Measurements from ENCODE around the gene TIAM2. TPM values are rescaled to one million over a fixed set of nuclear protein-coding genes. Genes with fewer than 3 reads are reported as not detected.

Gene TIAM2
- total and polyA plus RNA-seq, 12 donors: 4.0 to 24.7 (median 8.8) TPM

DNA sequence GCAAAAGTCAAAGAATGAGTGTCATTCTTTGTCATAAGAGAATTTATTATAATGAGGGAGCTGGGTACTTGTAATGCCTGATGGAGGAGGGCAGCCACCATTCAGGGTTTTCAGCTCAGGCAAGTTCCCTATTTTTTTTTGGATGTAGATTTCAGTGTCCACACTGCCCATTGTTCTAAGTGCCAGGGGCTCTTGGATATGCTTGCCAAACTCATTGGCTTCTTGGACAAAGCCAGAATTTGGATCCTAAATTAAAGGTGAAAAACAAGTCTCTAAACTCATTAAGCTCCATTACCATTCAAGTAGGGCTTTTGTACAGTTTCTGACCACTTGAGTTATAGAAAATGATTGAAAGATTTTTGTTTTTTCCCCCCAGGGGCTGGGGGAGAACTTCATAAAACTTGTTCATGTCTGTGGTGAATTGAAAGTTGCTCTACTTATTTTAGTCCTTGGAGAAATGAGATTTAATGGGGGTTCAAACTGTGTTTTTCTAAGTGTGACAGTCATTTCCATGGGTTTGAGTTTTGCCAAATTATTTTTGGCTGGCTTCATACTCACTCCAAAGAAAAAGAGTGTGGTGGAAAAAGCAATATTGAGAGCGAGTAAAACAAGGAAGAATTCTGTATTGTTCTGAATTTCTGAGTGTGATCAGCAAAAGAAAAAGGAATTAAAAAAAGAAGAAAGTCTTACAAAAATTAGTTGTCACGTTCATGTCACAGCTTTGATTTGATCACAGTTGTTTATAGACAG, 46.0 kb downstream of the TIAM2 start:
- Histone ChIP-seq H3K36me3 (replicated peaks in 1 of 2) (no peaks in the 10 kb centered on the region), H3K4me1 (replicated peaks in 1 of 2) (peaks cover 0 to 4% of the 10 kb centered on the region in 2 donors), H3K4me3 (no peak overlapping the region), H3K27me3 (no peaks in the 10 kb centered on the region), H3K27ac (no peak overlapping the region), H3K9me3 (replicated peaks in 1 of 3) (no peaks in the 10 kb centered on the region)
- DNase-seq: no peak
- intact Hi-C loops (cut with DNase I): no loop called here
- TF ChIP-seq CTCF (IDR thresholded peaks at IDR 0.05) (no peak), POLR2A (IDR thresholded peaks at IDR 0.05) (no peak)
- WGBS, 4 donors: 65 to 79% (median 74%) methylated on average over 2 of the region's 2 CpGs

DNA sequence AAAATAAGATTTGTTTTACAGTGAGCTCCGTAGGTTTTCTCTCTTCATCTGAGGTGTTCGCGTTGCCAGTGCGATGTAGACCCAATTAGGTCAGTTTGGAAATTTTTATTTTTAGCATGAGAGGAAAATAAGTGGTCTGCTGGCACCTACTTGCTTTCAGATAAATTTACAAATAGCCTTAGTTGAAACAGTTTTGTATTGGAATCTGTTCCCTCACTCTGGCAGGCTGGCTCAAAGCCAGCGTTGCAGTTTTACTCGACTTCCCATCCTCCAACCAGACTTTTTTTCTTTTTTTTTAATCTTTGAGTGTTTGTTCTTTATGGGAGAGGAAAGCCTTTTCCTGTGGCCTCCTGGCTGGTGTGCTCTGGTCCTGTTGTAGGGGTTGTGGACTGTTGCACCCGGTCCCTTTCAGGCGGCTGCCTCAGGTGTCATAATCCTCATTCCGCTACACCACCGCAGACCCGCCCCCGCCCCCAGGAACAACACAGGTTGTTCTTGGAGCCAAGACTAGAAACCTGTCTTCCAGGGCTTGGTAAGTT, 46.7 kb downstream of the TIAM2 start:
- H3K27ac ChIP-seq: no peak overlapping the region
- no peaks in the 10 kb centered on the region for H3K27me3 ChIP-seq
- no peak overlapping the region for H3K4me3 ChIP-seq
- 36 to 70% (median 65%) methylated on average over 6 to 12 of the region's 12 CpGs for WGBS, 4 donors
- intact Hi-C loops (cut with DNase I): no loop called here
- no peak for TF ChIP-seq CTCF (IDR thresholded peaks at IDR 0.05)
- H3K4me1 ChIP-seq (replicated peaks in 1 of 2): peaks cover 0 to 4% of the 10 kb centered on the region in 2 donors
- DNase-seq: peak in 4 of 7 donors; percentile 33 to 57 (median 43)
- no peaks in the 10 kb centered on the region for H3K36me3 ChIP-seq (replicated peaks in 1 of 2)
- no peaks in the 10 kb centered on the region for H3K9me3 ChIP-seq (replicated peaks in 1 of 3)

DNA sequence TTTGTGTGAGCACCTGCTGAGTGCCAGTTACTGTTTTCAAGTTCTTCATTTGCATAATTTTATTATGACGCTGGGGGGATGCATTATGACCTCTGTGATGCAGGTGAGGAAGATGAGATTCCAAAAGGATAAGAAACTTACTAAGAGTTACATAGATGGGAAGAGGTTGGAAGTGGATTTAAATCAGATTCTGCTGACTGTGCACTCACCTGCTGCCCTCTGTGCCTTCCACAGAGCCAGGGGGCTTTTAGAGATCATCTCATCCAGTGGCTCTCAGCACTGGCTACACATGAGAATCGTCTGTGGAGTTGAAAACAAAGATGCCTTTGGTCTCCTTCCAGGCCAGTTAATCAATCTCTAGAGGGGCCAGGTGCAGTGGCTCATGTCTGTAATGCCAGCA, 47.9 kb downstream of the TIAM2 start:
- Histone ChIP-seq H3K27me3 (no peaks in the 10 kb centered on the region), H3K9me3 (replicated peaks in 1 of 3) (no peaks in the 10 kb centered on the region), H3K4me3 (no peak overlapping the region), H3K4me1 (replicated peaks in 1 of 2) (peaks cover 0 to 4% of the 10 kb centered on the region in 2 donors), H3K36me3 (replicated peaks in 1 of 2) (no peaks in the 10 kb centered on the region), H3K27ac (no peak overlapping the region)
- DNase-seq: no peak
- intact Hi-C loops (cut with DNase I): no loop called here
- WGBS, 4 donors: 68 to 82% (median 80%) methylated on average over 2 of the region's 2 CpGs
- TF ChIP-seq CTCF (IDR thresholded peaks at IDR 0.05) (no peak), POLR2A (IDR thresholded peaks at IDR 0.05) (no peak)

DNA sequence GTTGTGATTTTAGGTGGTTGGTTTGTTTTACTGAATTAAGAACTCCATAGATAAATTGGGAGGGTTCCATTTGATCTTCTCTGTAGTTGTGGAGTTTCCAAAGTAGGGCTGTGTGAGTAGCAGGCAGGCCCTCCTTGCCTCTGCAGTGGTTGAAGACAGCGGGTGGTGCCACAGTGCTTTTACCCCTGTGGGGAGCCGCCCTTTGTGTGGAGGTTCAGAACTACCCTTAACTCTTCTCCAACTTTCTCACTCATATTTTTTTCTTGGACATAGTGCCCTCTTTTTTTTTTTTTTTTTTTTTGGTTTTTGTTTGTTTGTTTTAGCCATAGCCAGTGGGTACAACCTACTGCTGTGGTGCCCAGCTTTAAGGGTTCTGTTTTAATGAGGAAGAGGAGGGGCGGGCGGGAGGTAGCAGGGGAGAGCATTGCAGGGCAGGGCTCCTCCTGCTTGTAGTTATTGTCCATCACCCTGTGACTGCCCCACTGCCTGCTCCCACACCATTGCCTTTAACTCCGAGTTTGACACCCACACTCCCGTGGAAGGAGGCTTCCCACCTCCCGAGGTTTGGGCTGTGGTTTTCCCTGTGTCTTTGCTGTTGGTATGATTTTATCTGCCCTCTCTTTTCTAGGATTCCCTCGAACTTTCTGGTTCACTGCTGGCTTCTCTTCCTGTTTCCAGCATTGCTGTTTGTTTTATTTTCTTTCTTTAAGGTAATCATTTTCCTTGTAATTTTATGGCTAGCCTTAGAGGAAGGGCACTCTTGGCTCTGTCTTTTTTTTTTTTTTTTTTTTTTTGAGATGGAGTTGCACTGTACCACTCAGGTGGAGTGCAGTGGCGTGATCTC, 50.7 kb downstream of the TIAM2 start:
- no peak for DNase-seq
- intact Hi-C loops (cut with DNase I): no loop called here
- WGBS, 4 donors: 90 to 94% (median 92%) methylated on average over 9 of the region's 9 CpGs
- no peak overlapping the region for H3K27ac ChIP-seq
- peaks cover 0 to 4% of the 10 kb centered on the region in 2 donors for H3K4me1 ChIP-seq (replicated peaks in 1 of 2)
- no peaks in the 10 kb centered on the region for H3K9me3 ChIP-seq (replicated peaks in 1 of 3)
- H3K4me3 ChIP-seq: no peak overlapping the region
- TF ChIP-seq POLR2A (IDR thresholded peaks at IDR 0.05) (no peak), CTCF (IDR thresholded peaks at IDR 0.05) (no peak)
- no peaks in the 10 kb centered on the region for H3K36me3 ChIP-seq (replicated peaks in 1 of 2)
- no peaks in the 10 kb centered on the region for H3K27me3 ChIP-seq

Data from adrenal gland (tissue), 12 donors.